Measurements from ENCODE around the gene MICOS13. TPM values are rescaled to one million over a fixed set of nuclear protein-coding genes. Genes with fewer than 3 reads are reported as not detected.

MICOS13 gene
- polyA plus RNA-seq, 1 of the 3 experiments (the other 2 are of a cell fraction): 112 TPM

GRCh38 chr19:5644037-5644436 lies 36.3 kb downstream of the MICOS13 start:
- DNase-seq: no peak

DNA sequence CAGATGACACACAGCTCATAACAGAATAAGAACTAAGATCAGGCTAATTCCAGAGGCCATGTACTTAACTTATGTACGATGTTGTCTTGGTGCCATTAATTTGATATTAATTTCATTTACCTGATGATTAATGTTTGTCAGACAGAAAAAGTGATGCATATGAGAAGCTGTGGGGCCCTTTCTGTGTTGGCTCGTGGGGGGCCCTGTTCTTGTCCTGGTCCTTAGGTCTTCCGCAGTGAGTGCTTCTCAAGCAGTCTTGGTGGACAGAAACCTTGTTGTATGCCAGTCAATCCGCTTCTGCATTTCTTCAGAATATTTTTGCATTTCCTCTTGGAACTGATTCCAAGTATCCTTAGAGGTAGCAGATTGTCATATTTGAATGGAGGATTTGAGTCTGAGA lies 37.3 kb downstream of the MICOS13 start:
- no peaks in the 10 kb centered on the region for H3K4me1 ChIP-seq (ENCODE audit: control insufficient read depth in 1 of 2, insufficient read depth in 2 of 2, low read depth in 1 of 2, low read length in 1 of 2)
- H4K20me1 ChIP-seq (ENCODE audit: insufficient read depth): peaks cover 91% of the 10 kb centered on the region
- WGBS (ENCODE audit: low lambda C conversion rate): 96% methylated on average over 4 of the region's 4 CpGs
- H3K9me3 ChIP-seq: no peaks in the 10 kb centered on the region
- H3K27ac ChIP-seq (ENCODE audit: low read depth in 2 of 2, low read length in 1 of 2): no peak overlapping the region
- DNase-seq: no peak
- no peaks in the 10 kb centered on the region for H3K27me3 ChIP-seq (ENCODE audit: insufficient read depth)
- H3K9me2 ChIP-seq: no peaks in the 10 kb centered on the region
- peaks cover 52 to 58% of the 10 kb centered on the region in 2 experiments for H3K36me3 ChIP-seq (replicated peaks in 1 of 2; ENCODE audit: control insufficient read depth in 1 of 2, insufficient read depth in 2 of 2, low read length in 1 of 2)
- no peak overlapping the region for H3K4me3 ChIP-seq (ENCODE audit: low read depth in 2 of 2, low read length in 1 of 2)
- no peak overlapping the region for H2AFZ ChIP-seq (ENCODE audit: low read depth)
- no peak overlapping the region for H3K4me2 ChIP-seq
- peaks cover 92% of the 10 kb centered on the region for H3K79me2 ChIP-seq (ENCODE audit: insufficient read depth)
- ChIA-PET POLR2A (no interaction called here), CTCF (no interaction called here)
- peaks cover 13% of the 10 kb centered on the region for H3F3A ChIP-seq (replicated peaks; ENCODE audit: insufficient read depth)
- H3K9ac ChIP-seq: no peak overlapping the region
- no peak for TF ChIP-seq REST (IDR thresholded peaks at IDR 0.05; ENCODE audit: low read depth, low read length)
- no peak for TF ChIP-seq EZH2phosphoT487 (IDR thresholded peaks at IDR 0.05; ENCODE audit: borderline replicate concordance, low read depth)
- no peak for TF ChIP-seq MAX (IDR thresholded peaks at IDR 0.05; ENCODE audit: low read depth)
- no peak for TF ChIP-seq RAD21 (IDR thresholded peaks at IDR 0.05; ENCODE audit: low read length)
- no peak for TF ChIP-seq SIN3A (IDR thresholded peaks at IDR 0.05; ENCODE audit: borderline replicate concordance, low read depth, low read length)
- TF ChIP-seq TAF1 (IDR thresholded peaks at IDR 0.05; ENCODE audit: borderline replicate concordance, low read depth, low read length): no peak
- no peak for TF ChIP-seq EP300 (IDR thresholded peaks at IDR 0.05; ENCODE audit: borderline replicate concordance in 1 of 2, low read depth in 1 of 2, low read length in 1 of 2)
- TF ChIP-seq GATA2 (CRISPR knock-in tag; IDR thresholded peaks at IDR 0.05): no peak
- no peak for TF ChIP-seq TCF12 (IDR thresholded peaks at IDR 0.05)
- TF ChIP-seq TEAD4 (IDR thresholded peaks at IDR 0.05; ENCODE audit: borderline replicate concordance, insufficient read depth): no peak
- TF ChIP-seq ELF1 (IDR thresholded peaks at IDR 0.05): no peak
- no peak for TF ChIP-seq MXI1 (IDR thresholded peaks at IDR 0.05; ENCODE audit: low read depth, low read length)
- TF ChIP-seq RCOR1 (IDR thresholded peaks at IDR 0.05; ENCODE audit: low read length): no peak
- no peak for TF ChIP-seq POLR2AphosphoS5 (IDR thresholded peaks at IDR 0.05; ENCODE audit: low read depth, low read length)
- TF ChIP-seq, protein P1, sequence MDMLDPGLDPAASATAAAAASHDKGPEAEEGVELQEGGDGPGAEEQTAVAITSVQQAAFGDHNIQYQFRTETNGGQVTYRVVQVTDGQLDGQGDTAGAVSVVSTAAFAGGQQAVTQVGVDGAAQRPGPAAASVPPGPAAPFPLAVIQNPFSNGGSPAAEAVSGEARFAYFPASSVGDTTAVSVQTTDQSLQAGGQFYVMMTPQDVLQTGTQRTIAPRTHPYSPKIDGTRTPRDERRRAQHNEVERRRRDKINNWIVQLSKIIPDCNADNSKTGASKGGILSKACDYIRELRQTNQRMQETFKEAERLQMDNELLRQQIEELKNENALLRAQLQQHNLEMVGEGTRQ (IDR thresholded peaks at IDR 0.05; ENCODE audit: borderline replicate concordance, low read depth, low read length): no peak

More at GRCh38 chr19:5644037-5644436, 36.3 kb downstream of the MICOS13 start:
- peaks cover 58 to 64% of the 10 kb centered on the region in 2 experiments for H3K36me3 ChIP-seq (replicated peaks in 1 of 2; ENCODE audit: control insufficient read depth in 1 of 2, insufficient read depth in 2 of 2, low read length in 1 of 2)
- H3K4me2 ChIP-seq: no peak overlapping the region
- H3K79me2 ChIP-seq (ENCODE audit: insufficient read depth): peaks cover 82% of the 10 kb centered on the region
- no peak overlapping the region for H3K27ac ChIP-seq (ENCODE audit: low read depth in 2 of 2, low read length in 1 of 2)
- no peak overlapping the region for H2AFZ ChIP-seq (ENCODE audit: low read depth)
- H3K27me3 ChIP-seq (ENCODE audit: insufficient read depth): no peaks in the 10 kb centered on the region
- H4K20me1 ChIP-seq (ENCODE audit: insufficient read depth): peaks cover 82% of the 10 kb centered on the region
- H3F3A ChIP-seq (replicated peaks; ENCODE audit: insufficient read depth): peaks cover 13% of the 10 kb centered on the region
- H3K4me3 ChIP-seq (ENCODE audit: low read depth in 2 of 2, low read length in 1 of 2): no peak overlapping the region
- no peak overlapping the region for H3K9ac ChIP-seq
- WGBS (ENCODE audit: low lambda C conversion rate): 100% methylated on average over 2 of the region's 2 CpGs
- TF ChIP-seq MAX (IDR thresholded peaks at IDR 0.05; ENCODE audit: low read depth): no peak
- no peak for TF ChIP-seq JUND (IDR thresholded peaks at IDR 0.05)
- TF ChIP-seq, protein P1 (IDR thresholded peaks at IDR 0.05; ENCODE audit: borderline replicate concordance, low read depth, low read length): no peak
- TF ChIP-seq RAD21 (IDR thresholded peaks at IDR 0.05; ENCODE audit: low read length): no peak
- no peak for TF ChIP-seq GABPA (IDR thresholded peaks at IDR 0.05; ENCODE audit: low read depth)
- no peak for TF ChIP-seq GATA2 (CRISPR knock-in tag; IDR thresholded peaks at IDR 0.05)
- no peak for TF ChIP-seq POLR2AphosphoS5 (IDR thresholded peaks at IDR 0.05; ENCODE audit: low read depth, low read length)
- no peak for TF ChIP-seq NRF1 (IDR thresholded peaks at IDR 0.05; ENCODE audit: low read depth, low read length)
- no peak for TF ChIP-seq RXRA (IDR thresholded peaks at IDR 0.05; ENCODE audit: borderline replicate concordance, low read depth)
- no peak for TF ChIP-seq TEAD4 (IDR thresholded peaks at IDR 0.05; ENCODE audit: borderline replicate concordance, insufficient read depth)
- no peak for TF ChIP-seq MXI1 (IDR thresholded peaks at IDR 0.05; ENCODE audit: low read depth, low read length)
- no peak for TF ChIP-seq MEF2A (IDR thresholded peaks at IDR 0.05; ENCODE audit: borderline replicate concordance, low read depth)
- no peak for TF ChIP-seq SIN3A (IDR thresholded peaks at IDR 0.05; ENCODE audit: borderline replicate concordance, low read depth, low read length)
- TF ChIP-seq YY1 (IDR thresholded peaks at IDR 0.05; ENCODE audit: low read depth): no peak
- TF ChIP-seq TAF1 (IDR thresholded peaks at IDR 0.05; ENCODE audit: borderline replicate concordance, low read depth, low read length): no peak
- no peak for TF ChIP-seq NFIC (IDR thresholded peaks at IDR 0.05; ENCODE audit: borderline replicate concordance)
- no peak for TF ChIP-seq RFX5 (IDR thresholded peaks at IDR 0.05; ENCODE audit: low read length)
- H3K4me1 ChIP-seq (ENCODE audit: control insufficient read depth in 1 of 2, insufficient read depth in 2 of 2, low read depth in 1 of 2, low read length in 1 of 2): no peaks in the 10 kb centered on the region
- POLR2A ChIA-PET: no interaction called here
- CTCF ChIA-PET: interaction anchor here (1.0 to 1.3 kb wide), 2 partner anchors 11 to 46 kb away, joined by 3 read pairs; no protein-coding TSS in a partner anchor
- no peaks in the 10 kb centered on the region for H3K9me3 ChIP-seq
- no peaks in the 10 kb centered on the region for H3K9me2 ChIP-seq

Data from SK-N-SH (cell line).